Myocyte (in vitro differentiated cells): ENCODE results near the gene ARRDC5. TPM values are rescaled to one million over a fixed set of nuclear protein-coding genes. Genes with fewer than 3 reads are reported as not detected.
"Not testable (repeated sequence)": the region's sequence is repeated elsewhere in the genome, so short reads cannot be mapped to it uniquely, and the experiment has no call there.

Source experiments
- DNase-seq: peaks from one replicate; pipeline ENCODE4 v3.0.0-alpha.2; 2012; ENCODE audit warnings: low read depth
- polyA plus RNA-seq: library from polyadenylated mRNA; unstranded; fragments of >200 nt; gene quantifications from one replicate; pipeline ENCODE4 v1.2.1, GENCODE V29; 2012; ENCODE audit warnings: missing spikeins
- total RNA-seq: library from RNA; depleted of rRNA; stranded (reverse); fragments of >200 nt; gene quantifications from 2 replicates; pipeline ENCODE4 v1.2.3, GENCODE V29; 2014

The ARRDC5 gene
- total RNA-seq: 0.16 TPM in 1 of 2 replicates, not detected in the other
- polyA plus RNA-seq: not detected

- DNase-seq: no peak
Measured at GRCh38 chr19:4902796-4903195, at the start of gene ARRDC5. Gene ARRDC5 (minus strand): TSS chr19:4902896. CDS start chr19:4902825, 71 bp downstream.

GRCh38 chr19:4951656-4952055, 49.0 kb upstream of the ARRDC5 start:
- no peak for DNase-seq

GRCh38 chr19:4950650-4951049, 48.0 kb upstream of the ARRDC5 start:
- not testable (repeated sequence) for DNase-seq

GRCh38 chr19:4941638-4942169, 39.0 kb upstream of the ARRDC5 start:
- DNase-seq: not testable (repeated sequence)

- DNase-seq: no peak
Measured at GRCh38 chr19:4939466-4939865, 36.8 kb upstream of the ARRDC5 start.

- DNase-seq: not testable (repeated sequence)
Measured at GRCh38 chr19:4938461-4938860, 35.8 kb upstream of the ARRDC5 start.

- DNase-seq: no peak
Measured at GRCh38 chr19:4937060-4937459, 34.4 kb upstream of the ARRDC5 start.

- DNase-seq: no peak
Measured at GRCh38 chr19:4935444-4935843, 32.7 kb upstream of the ARRDC5 start.

- DNase-seq: peak; percentile 49
Measured at GRCh38 chr19:4933528-4933927, 30.8 kb upstream of the ARRDC5 start.

- no peak for DNase-seq
Measured at GRCh38 chr19:4932711-4933110, 30.0 kb upstream of the ARRDC5 start.

- DNase-seq: no peak
Measured at GRCh38 chr19:4930664-4931063, 28.0 kb upstream of the ARRDC5 start.

GRCh38 chr19:4929186-4929585, 26.5 kb upstream of the ARRDC5 start:
- DNase-seq: peak; percentile 70

- DNase-seq: no peak
Measured at GRCh38 chr19:4923276-4923747, 20.6 kb upstream of the ARRDC5 start.

- no peak for DNase-seq
Measured at GRCh38 chr19:4922530-4923275, 20.0 kb upstream of the ARRDC5 start.

GRCh38 chr19:4916292-4917082, 13.8 kb upstream of the ARRDC5 start:
- DNase-seq: no peak

- peak; percentile 95 for DNase-seq
Measured at GRCh38 chr19:4914736-4915501, 12.2 kb upstream of the ARRDC5 start.

GRCh38 chr19:4913996-4914735, 11.5 kb upstream of the ARRDC5 start:
- peak; percentile 20 for DNase-seq

- peak; percentile 98 for DNase-seq
Measured at GRCh38 chr19:4911786-4912672, 9.3 kb upstream of the ARRDC5 start.

GRCh38 chr19:4911314-4911713, 8.6 kb upstream of the ARRDC5 start:
- no peak for DNase-seq
